PC-9 (cell line): Measurements from ENCODE around the gene ANKRD33B.

ENCODE experiments used
- CTCF ChIP-seq: fragments of 200-600 bp; sonication (generic); conservative IDR thresholded peaks from 2 replicates; pipeline ENCODE4 v1.6.1; 2017; ENCODE audit warnings: mixed run types, antibody characterized with exemption, mild to moderate bottlenecking, moderate library complexity
- EZH2 ChIP-seq: fragments of 200-600 bp; sonication (generic); IDR thresholded peaks from 2 replicates; pipeline ENCODE4 v1.8.0; 2017; ENCODE audit warnings: antibody characterized with exemption, low read depth

- TF ChIP-seq EZH2 (no peak), CTCF (no peak)
Observed at GRCh38 chr5:10612251-10612650, 48.4 kb downstream of the ANKRD33B start.
